Right ventricle myocardium inferior (tissue), 1 donor: ENCODE results near the gene AFF3. TPM values are rescaled to one million over a fixed set of nuclear protein-coding genes. Genes with fewer than 3 reads are reported as not detected.
A peak's percentile ranks its signal among the peaks of the same experiment; 100 is the strongest.
"Not testable (repeated sequence)": the region's sequence is repeated elsewhere in the genome, so short reads cannot be mapped to it uniquely, and the experiment has no call there.

Source experiments
- ATAC-seq: fragments of 200-7000 bp; cut with Tn5 transposase; one replicate; pipeline ENCODE4 v1.9.1; 2020; ENCODE audit warnings: mild to moderate bottlenecking, moderate library complexity
- DNase-seq: peaks from one replicate; pipeline ENCODE4 v3.0.0; 2021; ENCODE audit errors: missing footprints
- intact Hi-C: fragments of 100-400 bp; cut with DNase I; formaldehyde crosslinking; loops from one replicate; pipeline ENCODE4 v1.11.0; 2022
- total RNA-seq: library from RNA; stranded (reverse); fragmentation: NEBNext Ultra II Directional; extraction: Animal tissue kit (Norgen Biotek cat#: 25700); gene quantifications from one replicate; pipeline ENCODE4 v1.2.1, GENCODE V29; 2021
- donor health status: DM: no; HTN: yes; CAD: no; lungs with severe emphysema.

The AFF3 gene
- total RNA-seq, 1 donor from 2014 or later = 6.8 TPM

GRCh38 chr2:99960790-99961189, 181.6 kb downstream of the AFF3 start:
- ATAC-seq = peak; percentile 98
- intact Hi-C loops = no loop called here
- no peak for DNase-seq

DNA sequence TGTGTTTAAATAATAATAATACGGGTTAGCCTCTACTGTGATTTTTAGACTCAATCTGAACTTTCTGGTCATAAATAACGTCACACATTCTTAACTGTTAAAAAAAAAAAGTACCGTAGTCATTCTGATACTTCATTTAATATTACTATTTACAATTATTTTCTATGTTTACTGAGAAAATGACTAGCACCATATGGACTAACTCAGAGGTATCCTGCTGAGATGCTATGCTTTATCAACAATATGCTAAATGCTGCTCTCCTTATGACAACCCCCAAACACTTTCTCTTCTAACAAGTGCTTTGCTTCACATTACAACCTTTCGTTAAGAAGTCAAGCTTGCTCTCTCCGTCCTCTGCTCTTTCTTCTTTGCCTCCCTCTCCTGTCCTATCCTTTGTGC, 182.1 kb downstream of the AFF3 start:
- ATAC-seq = no peak
- intact Hi-C loops = no loop called here

GRCh38 chr2:99959261-99960014, 183.0 kb downstream of the AFF3 start:
- DNase-seq (no peak), ATAC-seq (no peak)
- intact Hi-C loops = no loop called here

More for the DNA sequence above, 182.1 kb downstream of the AFF3 start:
- no peak for DNase-seq

DNA sequence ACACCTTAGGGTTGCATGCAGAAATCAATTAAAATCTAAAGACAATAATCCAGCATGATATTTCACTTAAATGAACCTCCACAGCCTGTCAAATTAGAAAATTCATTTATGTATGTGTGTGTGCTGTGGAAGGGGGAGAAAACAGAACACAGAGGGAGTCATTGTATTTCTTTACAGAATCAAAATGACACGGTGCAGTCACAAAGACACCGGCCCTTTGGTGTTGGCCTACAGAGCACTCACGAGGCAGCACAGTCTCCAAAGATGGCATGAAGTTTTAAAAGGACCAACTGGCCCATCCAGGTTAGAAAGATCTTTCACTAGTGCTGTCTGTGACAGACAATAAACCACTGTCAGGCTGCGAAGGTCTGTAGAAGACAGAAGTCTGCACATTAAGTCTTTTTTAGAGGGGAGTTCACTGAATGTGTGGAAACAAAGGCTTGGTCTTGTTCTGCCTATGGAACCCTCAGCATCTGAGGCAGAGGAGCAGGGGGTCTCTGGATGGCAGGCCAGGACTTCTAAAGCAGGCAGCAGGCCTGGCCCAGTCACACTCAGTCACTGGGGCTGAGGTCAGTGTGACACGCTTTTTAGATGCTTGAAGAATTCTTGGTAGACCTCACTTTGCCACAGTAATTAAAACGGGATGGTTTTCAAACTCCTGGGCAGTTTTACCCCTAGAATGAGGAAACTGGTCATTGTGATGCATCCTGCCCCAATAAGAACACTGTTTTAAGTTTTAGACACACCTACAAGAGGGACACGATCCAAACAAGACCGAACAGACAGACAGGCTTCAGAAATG, 184.9 kb downstream of the AFF3 start:
- intact Hi-C loops = no loop called here
- no peak for DNase-seq
- no peak for ATAC-seq

DNA sequence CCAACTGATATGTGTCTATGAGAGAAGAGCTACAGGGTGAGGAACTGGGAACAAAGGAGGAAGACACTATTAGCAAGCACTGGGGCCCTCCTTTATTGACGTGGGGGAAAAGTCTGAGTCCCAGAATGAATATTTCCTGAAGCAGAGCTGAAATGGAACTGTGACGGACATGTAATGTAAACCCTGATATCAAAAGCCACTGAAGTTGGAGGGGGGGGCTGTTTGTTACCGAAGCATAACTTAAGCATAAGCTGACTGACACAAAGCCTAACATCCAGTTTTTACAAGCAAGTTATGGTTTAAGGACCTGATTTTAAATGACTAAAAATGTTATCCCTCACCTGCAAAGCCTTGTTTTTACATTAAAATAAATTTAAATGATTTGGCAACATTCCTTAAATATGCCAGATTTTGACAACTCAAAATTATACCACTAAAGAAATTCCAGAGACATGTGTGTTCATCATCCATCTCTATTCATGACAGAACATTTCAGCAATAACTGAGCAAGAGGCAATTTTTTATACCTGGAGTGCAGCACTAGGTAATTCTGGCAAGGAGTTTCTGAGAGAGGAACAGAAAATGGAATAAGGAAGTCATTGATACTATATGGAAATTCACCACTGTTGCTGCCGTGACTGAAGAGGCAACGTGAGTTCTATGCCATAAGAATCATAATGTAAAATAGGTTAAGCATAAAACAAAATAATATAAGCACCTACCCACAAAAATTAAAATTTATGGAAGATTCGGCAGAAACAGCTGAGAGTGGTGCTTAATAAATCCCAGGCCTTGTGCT, 186.0 kb downstream of the AFF3 start:
- intact Hi-C loops = no loop called here
- DNase-seq (no peak), ATAC-seq (no peak)

DNA sequence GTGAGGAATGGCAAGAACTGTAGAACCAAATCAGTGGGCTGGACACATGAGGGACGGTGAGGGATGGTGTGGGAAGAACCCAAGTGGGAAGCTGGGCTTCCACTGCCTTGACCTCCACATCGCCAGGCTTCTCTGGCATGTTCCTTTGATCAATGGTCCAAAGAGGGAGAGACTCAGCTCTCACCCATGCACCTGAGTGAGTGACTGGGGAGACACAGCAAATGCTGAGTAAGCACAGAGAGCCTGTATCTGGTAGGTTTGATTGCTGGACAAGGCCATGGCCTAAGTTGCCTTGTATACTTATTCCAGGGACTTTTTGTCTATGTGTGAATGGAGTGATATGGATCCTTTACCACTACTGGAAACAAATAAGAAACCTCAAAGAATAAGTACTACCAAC, 188.6 kb downstream of the AFF3 start:
- ATAC-seq = no peak
- intact Hi-C loops = no loop called here
- DNase-seq = no peak

- DNase-seq (no peak), ATAC-seq (no peak)
- intact Hi-C loops = no loop called here
Observed at GRCh38 chr2:99949963-99950362, 192.4 kb downstream of the AFF3 start.

- ATAC-seq = no peak
Observed at GRCh38 chr2:99949530-99949929, 192.9 kb downstream of the AFF3 start.

GRCh38 chr2:99948010-99948409, 194.4 kb downstream of the AFF3 start:
- DNase-seq = no peak
- intact Hi-C loops = no loop called here
- no peak for ATAC-seq

More at GRCh38 chr2:99949530-99949929, 192.9 kb downstream of the AFF3 start:
- DNase-seq = no peak
- intact Hi-C loops = no loop called here

DNA sequence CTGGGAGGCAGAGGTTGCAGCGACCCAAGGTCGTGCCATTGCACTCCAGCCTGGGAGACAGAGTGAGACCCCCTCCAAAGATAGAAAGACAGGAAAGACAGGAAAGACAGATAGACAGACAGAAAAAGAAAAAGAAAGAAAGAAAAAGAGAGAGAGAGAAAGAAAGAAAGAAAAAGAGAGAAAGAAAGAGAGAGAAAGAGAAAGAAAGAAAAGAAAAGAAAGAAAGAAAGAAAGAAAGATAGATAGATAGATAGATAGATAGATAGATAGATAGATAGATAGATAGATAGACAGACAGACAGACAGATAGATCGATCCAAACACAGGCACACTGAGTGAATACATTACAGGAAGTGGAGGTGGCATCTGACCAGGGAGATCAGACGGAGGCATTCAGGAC, 195.0 kb downstream of the AFF3 start:
- DNase-seq, intact Hi-C loops, ATAC-seq: not testable (repeated sequence)

GRCh38 chr2:99944019-99944418, 198.4 kb downstream of the AFF3 start:
- no peak for ATAC-seq
- intact Hi-C loops = no loop called here

DNA sequence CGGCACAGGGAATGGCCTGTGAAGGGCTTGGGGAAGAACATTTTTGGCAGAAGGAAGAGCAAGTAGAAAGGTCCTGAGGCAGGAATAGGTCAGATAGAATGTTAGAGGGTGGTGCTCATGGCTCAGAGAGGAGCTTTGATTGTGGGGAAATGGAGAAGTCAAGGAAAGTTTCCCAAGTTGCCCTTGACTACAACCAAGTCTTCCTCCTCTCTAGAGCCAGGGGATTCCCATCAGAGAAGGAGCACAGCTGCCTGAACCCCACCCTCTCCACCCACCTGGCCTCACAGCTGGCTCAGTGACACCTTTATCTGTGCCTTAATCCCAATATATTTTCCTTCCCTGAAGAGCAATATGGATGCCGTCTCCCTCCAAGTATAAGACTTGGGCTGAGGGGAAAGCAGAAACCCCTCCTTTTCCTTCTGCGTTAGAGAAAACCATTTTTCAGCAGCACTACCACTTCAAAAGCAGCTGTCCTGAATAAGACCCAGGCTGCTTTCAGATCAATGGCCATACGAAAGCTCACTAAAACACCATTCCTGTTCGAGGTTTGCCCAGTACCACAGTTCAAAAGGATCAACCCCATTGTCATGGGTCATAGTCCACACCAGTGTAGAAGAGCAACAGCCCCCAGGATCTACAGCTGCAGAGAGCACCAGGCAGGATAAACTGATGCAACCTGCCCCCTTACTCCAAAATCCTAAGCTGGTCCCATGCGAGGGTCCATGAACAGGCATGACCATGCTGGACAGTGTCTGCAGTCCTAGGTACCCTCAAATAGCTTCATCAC, 199.6 kb downstream of the AFF3 start:
- intact Hi-C loops = no loop called here
- ATAC-seq (no peak), DNase-seq (no peak)

More at GRCh38 chr2:99944019-99944418, 198.4 kb downstream of the AFF3 start:
- no peak for DNase-seq

GRCh38 chr2:99940963-99941362, 201.4 kb downstream of the AFF3 start:
- DNase-seq (no peak), ATAC-seq (peak; percentile 80)
- intact Hi-C loops = no loop called here

- no peak for ATAC-seq
- DNase-seq = no peak
- intact Hi-C loops = no loop called here
Observed at GRCh38 chr2:99939135-99939534, 203.3 kb downstream of the AFF3 start.

DNA sequence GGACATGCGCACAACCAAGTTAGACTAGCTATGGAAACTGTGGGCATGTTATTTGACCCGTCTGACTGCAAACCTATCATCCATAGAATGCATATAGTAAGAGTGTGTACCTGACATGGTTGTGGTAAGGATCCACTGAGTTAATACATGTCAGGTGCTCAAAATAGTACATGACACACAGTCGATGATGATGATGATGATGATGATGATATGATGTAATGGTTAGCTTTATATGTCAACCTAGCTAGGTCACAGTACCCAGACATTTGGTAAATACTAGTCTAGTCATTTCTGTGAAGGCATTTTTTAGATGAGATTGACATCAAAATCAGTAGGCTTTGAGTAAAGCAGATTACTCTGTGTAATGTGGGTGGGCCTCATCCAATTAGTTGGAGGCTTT, 204.1 kb downstream of the AFF3 start:
- ATAC-seq = no peak
- no peak for DNase-seq
- intact Hi-C loops = no loop called here

DNA sequence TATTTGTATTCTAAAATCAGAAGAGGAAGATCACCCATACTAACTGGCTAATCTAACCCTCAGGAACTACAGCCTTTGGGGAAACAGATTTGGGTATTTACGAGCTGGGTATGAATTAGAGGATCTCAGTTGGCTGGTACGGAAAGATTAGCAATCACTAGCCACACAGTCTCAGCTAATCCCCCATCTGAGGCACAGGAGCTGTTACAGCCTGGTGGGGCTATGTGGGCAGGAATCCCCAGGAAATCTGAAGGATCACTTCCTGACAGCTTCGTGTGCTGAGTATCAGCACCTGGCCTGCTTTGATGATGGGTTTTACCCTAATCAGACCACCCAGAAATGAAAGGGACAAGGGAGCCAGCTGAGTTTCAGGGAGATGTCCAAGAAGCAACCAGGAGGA, 206.3 kb downstream of the AFF3 start:
- intact Hi-C loops = no loop called here
- DNase-seq (no peak), ATAC-seq (no peak)

- no peak for DNase-seq
- intact Hi-C loops = no loop called here
- no peak for ATAC-seq
Observed at GRCh38 chr2:99935662-99936061, 206.7 kb downstream of the AFF3 start.

GRCh38 chr2:99933894-99934650, 208.3 kb downstream of the AFF3 start:
- intact Hi-C loops = no loop called here
- ATAC-seq (no peak), DNase-seq (no peak)
